ENCODE results near the gene BARHL1. TPM values are rescaled to one million over a fixed set of nuclear protein-coding genes. Genes with fewer than 3 reads are reported as not detected.

BARHL1 gene
- polyA plus RNA-seq, 1 donor (not counting 4 experiments of a cell fraction or from before 2014, with no cell fraction given): not detected

GRCh38 chr9:132538071-132538470 lies 44.3 kb upstream of the BARHL1 start:
- dilution Hi-C loops (cut with MboI; ENCODE audit: extremely low pct_ligation_motif_present, low sequenced_read_pairs): no loop called here
- Histone ChIP-seq H3K27ac (ENCODE audit: control insufficient read depth, insufficient read depth, low read length) (no peak overlapping the region), H4K20me1 (ENCODE audit: control insufficient read depth, extremely low read depth, insufficient read depth, low read length) (no peaks in the 10 kb centered on the region), H2AFZ (ENCODE audit: control insufficient read depth, low read length) (no peak overlapping the region), H3K9me1 (ENCODE audit: control insufficient read depth, extremely low read depth, insufficient read depth, low read length) (no peaks in the 10 kb centered on the region), H3K4me1 (ENCODE audit: control insufficient read depth, extremely low read depth, insufficient read depth, low read length) (no peaks in the 10 kb centered on the region), H3K79me2 (ENCODE audit: control insufficient read depth, insufficient read depth, low read length) (no peaks in the 10 kb centered on the region), H3K9me3 (ENCODE audit: control insufficient read depth, low read depth, low read length) (no peaks in the 10 kb centered on the region), H3K27me3 (ENCODE audit: control insufficient read depth, extremely low read depth, insufficient read depth, low read length) (no peaks in the 10 kb centered on the region), H3K9ac (ENCODE audit: control insufficient read depth, extremely low read depth, insufficient read depth, low read length) (no peak overlapping the region), H3K4me2 (ENCODE audit: control insufficient read depth, extremely low read depth, insufficient read depth, low read depth, low read length) (no peak overlapping the region), H3K4me3 (ENCODE audit: control insufficient read depth in 2 of 3, extremely low read depth in 1 of 3, insufficient read depth in 2 of 3, low read depth in 1 of 3, low read length in 3 of 3) (no peak overlapping the region), H3K36me3 (ENCODE audit: control insufficient read depth in 2 of 2, extremely low read depth in 1 of 2, insufficient read depth in 2 of 2, low read length in 2 of 2) (no peaks in the 10 kb centered on the region)
- FAIRE-seq: no peak
- TF ChIP-seq CTCF (optimal IDR thresholded peaks at IDR 0.05 in 1 of 3, IDR thresholded peaks at IDR 0.05 in 1 of 3, conservative IDR thresholded peaks at IDR 0.05 in 1 of 3; ENCODE audit: extremely low read depth in 1 of 3, insufficient read depth in 2 of 3, low read length in 3 of 3) (no peak), EZH2 (IDR thresholded peaks at IDR 0.05; ENCODE audit: low read length) (no peak)
- no peak for DNase-seq (ENCODE audit: low read depth, low spot score)

GRCh38 chr9:132539096-132539495 lies 43.3 kb upstream of the BARHL1 start:
- H3K36me3 ChIP-seq (ENCODE audit: control insufficient read depth in 2 of 2, extremely low read depth in 1 of 2, insufficient read depth in 2 of 2, low read length in 2 of 2): no peaks in the 10 kb centered on the region
- H3K27ac ChIP-seq (ENCODE audit: control insufficient read depth, insufficient read depth, low read length): no peak overlapping the region
- H3K27me3 ChIP-seq (ENCODE audit: control insufficient read depth, extremely low read depth, insufficient read depth, low read length): no peaks in the 10 kb centered on the region
- no peaks in the 10 kb centered on the region for H4K20me1 ChIP-seq (ENCODE audit: control insufficient read depth, extremely low read depth, insufficient read depth, low read length)
- H3K9ac ChIP-seq (ENCODE audit: control insufficient read depth, extremely low read depth, insufficient read depth, low read length): no peak overlapping the region
- H3K4me1 ChIP-seq (ENCODE audit: control insufficient read depth, extremely low read depth, insufficient read depth, low read length): no peaks in the 10 kb centered on the region
- H3K79me2 ChIP-seq (ENCODE audit: control insufficient read depth, insufficient read depth, low read length): no peaks in the 10 kb centered on the region
- FAIRE-seq: no peak
- no peak for DNase-seq (ENCODE audit: low read depth, low spot score)
- dilution Hi-C loops (cut with MboI; ENCODE audit: extremely low pct_ligation_motif_present, low sequenced_read_pairs): no loop called here
- no peaks in the 10 kb centered on the region for H3K9me3 ChIP-seq (ENCODE audit: control insufficient read depth, low read depth, low read length)
- H3K4me3 ChIP-seq (ENCODE audit: control insufficient read depth in 2 of 3, extremely low read depth in 1 of 3, insufficient read depth in 2 of 3, low read depth in 1 of 3, low read length in 3 of 3): no peak overlapping the region
- no peaks in the 10 kb centered on the region for H3K9me1 ChIP-seq (ENCODE audit: control insufficient read depth, extremely low read depth, insufficient read depth, low read length)
- H2AFZ ChIP-seq (ENCODE audit: control insufficient read depth, low read length): no peak overlapping the region
- TF ChIP-seq CTCF (optimal IDR thresholded peaks at IDR 0.05 in 1 of 3, IDR thresholded peaks at IDR 0.05 in 1 of 3, conservative IDR thresholded peaks at IDR 0.05 in 1 of 3; ENCODE audit: extremely low read depth in 1 of 3, insufficient read depth in 2 of 3, low read length in 3 of 3) (no peak), EZH2 (IDR thresholded peaks at IDR 0.05; ENCODE audit: low read length) (no peak)
- no peak overlapping the region for H3K4me2 ChIP-seq (ENCODE audit: control insufficient read depth, extremely low read depth, insufficient read depth, low read depth, low read length)
